GM21717 (cell line): ENCODE results near the gene PPP1R1B.

Source experiments
- ATAC-seq: cut with Tn5 transposase; IDR thresholded peaks from one replicate; pipeline ENCODE4 v1.9.1; 2021; ENCODE audit warnings: mild to moderate bottlenecking, moderate library complexity; ENCODE audit not compliant: unreplicated experiment

Gene PPP1R1B

GRCh38 chr17:39666231-39666600 is 39.5 kb downstream of the PPP1R1B start:
- ATAC-seq: no peak

- no peak for ATAC-seq
These were observed 40.0 kb downstream of the PPP1R1B start for GRCh38 chr17:39666601-39667261.

- ATAC-seq: no peak
These were observed 40.7 kb downstream of the PPP1R1B start for GRCh38 chr17:39667262-39667944.

- no peak for ATAC-seq
These were observed 41.5 kb downstream of the PPP1R1B start, which contains the start of gene PNMT for GRCh38 chr17:39667945-39668924. Gene PNMT, plus strand, starts transcription at chr17:39668453. Its CDS starts 23 bp downstream, at chr17:39668476.

- ATAC-seq: no peak
These were observed 43.4 kb downstream of the PPP1R1B start for GRCh38 chr17:39669897-39670735.

- ATAC-seq: no peak
These were observed 44.0 kb downstream of the PPP1R1B start for GRCh38 chr17:39670746-39671145.

GRCh38 chr17:39671651-39672521 is 45.1 kb downstream of the PPP1R1B start:
- no peak for ATAC-seq

GRCh38 chr17:39672522-39673334 is 46.0 kb downstream of the PPP1R1B start:
- ATAC-seq: no peak

GRCh38 chr17:39673335-39674081 is 46.8 kb downstream of the PPP1R1B start:
- ATAC-seq: no peak

GRCh38 chr17:39674179-39674578 is 47.4 kb downstream of the PPP1R1B start:
- no peak for ATAC-seq

GRCh38 chr17:39674702-39675389 is 48.1 kb downstream of the PPP1R1B start:
- ATAC-seq: no peak

GRCh38 chr17:39675390-39676082 is 48.8 kb downstream of the PPP1R1B start:
- no peak for ATAC-seq

GRCh38 chr17:39676198-39676819 is 49.6 kb downstream of the PPP1R1B start:
- no peak for ATAC-seq

- ATAC-seq: no peak
These were observed 50.3 kb downstream of the PPP1R1B start for GRCh38 chr17:39677072-39677471.

- no peak for ATAC-seq
These were observed 51.0 kb downstream of the PPP1R1B start for GRCh38 chr17:39677542-39678339.
